HG03280 (cell line): Measurements from ENCODE around the gene RAB27A.
"Not testable (repeated sequence)": the region's sequence is repeated elsewhere in the genome, so short reads cannot be mapped to it uniquely, and the experiment has no call there.

Experiments
- ATAC-seq: cut with Tn5 transposase; IDR thresholded peaks from one replicate; pipeline ENCODE4 v1.9.1; 2021; ENCODE audit warnings: mild to moderate bottlenecking, moderate library complexity; ENCODE audit not compliant: unreplicated experiment

The RAB27A gene

GRCh38 chr15:55289746-55290527 lies at the start of gene RAB27A:
Gene RAB27A (minus strand): TSS chr15:55289813. CDS start chr15:55234934, 54,879 bp downstream.
- ATAC-seq = peak; percentile 66

GRCh38 chr15:55337160-55337559 lies 47.5 kb upstream of the RAB27A start:
- ATAC-seq = no peak

GRCh38 chr15:55334997-55335396 lies 45.4 kb upstream of the RAB27A start:
- ATAC-seq = no peak

GRCh38 chr15:55334371-55334770 lies 44.8 kb upstream of the RAB27A start:
- no peak for ATAC-seq

- no peak for ATAC-seq
Observed at GRCh38 chr15:55327387-55327786, 37.8 kb upstream of the RAB27A start.

- no peak for ATAC-seq
Observed at GRCh38 chr15:55322467-55322866, 32.9 kb upstream of the RAB27A start.

- ATAC-seq = no peak
Observed at GRCh38 chr15:55320963-55321362, 31.4 kb upstream of the RAB27A start.

GRCh38 chr15:55320238-55320550 lies 30.6 kb upstream of the RAB27A start:
- ATAC-seq = no peak

- peak; percentile 43 for ATAC-seq
Observed at GRCh38 chr15:55319537-55320237, 30.1 kb upstream of the RAB27A start.

- ATAC-seq = peak; percentile 86
Observed at GRCh38 chr15:55318588-55319494, 29.2 kb upstream of the RAB27A start, which contains the start of the genes PIGB and PIGBOS1. Gene PIGB (plus strand): TSS chr15:55319222. CDS start chr15:55319251, 29 bp downstream. Gene PIGBOS1 (minus strand): TSS chr15:55319123. CDS start chr15:55317792, 1,331 bp downstream.

- ATAC-seq = not testable (repeated sequence)
Observed at GRCh38 chr15:55302801-55303200, 13.2 kb upstream of the RAB27A start.

- no peak for ATAC-seq
Observed at GRCh38 chr15:55297315-55297714, 7.7 kb upstream of the RAB27A start.

GRCh38 chr15:55290528-55291057 lies 980 bp upstream of the RAB27A start:
- ATAC-seq = peak; percentile 77

GRCh38 chr15:55289011-55289745 lies 435 bp downstream of the RAB27A start:
- ATAC-seq = peak; percentile 23

GRCh38 chr15:55288006-55288717 lies 1.5 kb downstream of the RAB27A start:
- no peak for ATAC-seq

GRCh38 chr15:55286442-55287189 lies 3.0 kb downstream of the RAB27A start:
- ATAC-seq = not testable (repeated sequence)

- ATAC-seq = no peak
Observed at GRCh38 chr15:55284426-55284825, 5.2 kb downstream of the RAB27A start.

GRCh38 chr15:55283379-55284147 lies 6.0 kb downstream of the RAB27A start:
- no peak for ATAC-seq
